Peyer's patch (tissue), 4 donors: ENCODE results near the gene ZNF343.

ENCODE experiments used
- CTCF ChIP-seq, 6 experiments: fragments of 450-650 bp in 4 of 6; fragments of 200-600 bp in 2 of 6; sonication (generic) in 1 of 6; IDR thresholded peaks; one replicate each; pipeline ENCODE4 v1.5.1; 2017 to 2019; ENCODE audit warnings: antibody characterized with exemption in 6 of 6, mild to moderate bottlenecking in 3 of 6, moderate library complexity in 1 of 6
- POLR2A ChIP-seq, 2 donors: fragments of 450-650 bp; IDR thresholded peaks; one replicate each; pipeline ENCODE4 v1.5.1; 2017; ENCODE audit warnings: antibody characterized with exemption in 2 of 2, mild to moderate bottlenecking in 2 of 2, moderate library complexity in 2 of 2

DNA sequence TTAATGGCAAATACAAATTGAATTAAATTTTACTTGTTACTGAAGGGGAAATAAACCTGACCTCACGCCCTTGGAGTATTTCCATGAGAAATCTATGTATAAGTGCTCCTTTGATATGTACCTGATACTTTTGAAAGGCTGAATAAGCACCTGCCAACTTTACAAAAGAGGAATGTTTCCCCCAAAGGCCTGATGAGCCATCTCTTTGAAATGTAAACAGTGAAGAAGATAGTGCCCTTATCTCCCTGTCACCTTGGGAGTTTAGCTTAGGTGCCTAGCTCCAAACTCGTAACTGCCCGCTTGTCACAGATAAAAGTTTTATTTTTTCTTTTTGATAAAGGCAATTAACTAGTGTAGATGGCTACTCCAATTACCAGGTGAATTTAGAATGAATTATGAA, 1.1 kb upstream of the ZNF343 start:
- TF ChIP-seq CTCF (IDR thresholded peaks at IDR 0.05) (no peak), POLR2A (IDR thresholded peaks at IDR 0.05) (no peak)
